H9 (cell line): ENCODE results near the gene TPM3. TPM values are rescaled to one million over a fixed set of nuclear protein-coding genes. Genes with fewer than 3 reads are reported as not detected.

ENCODE experiments used
- DNase-seq: peaks from one replicate; pipeline ENCODE4 v3.0.0-alpha.2; 2017
- H2AFZ ChIP-seq: one replicate; pipeline ENCODE4 v1.6.1; 2013; ENCODE audit warnings: mild to moderate bottlenecking, low read length, control low read depth, moderate library complexity
- H2AK5ac ChIP-seq: 2 replicates; pipeline ENCODE4 v1.6.1; 2013; ENCODE audit warnings: low read length, control low read depth, mixed read lengths; ENCODE audit not compliant: insufficient read length
- H2BK120ac ChIP-seq: one replicate; pipeline ENCODE4 v1.6.1; 2013; ENCODE audit warnings: low read depth, mild to moderate bottlenecking, low read length, control low read depth, inconsistent platforms; ENCODE audit not compliant: poor library complexity, severe bottlenecking
- H2BK12ac ChIP-seq: 2 replicates; pipeline ENCODE4 v1.6.1; 2013; ENCODE audit warnings: low read length, control low read depth, mixed read lengths, low read depth; ENCODE audit not compliant: insufficient read length
- H2BK15ac ChIP-seq: 2 replicates; pipeline ENCODE4 v1.6.1; 2013; ENCODE audit warnings: low read depth, low read length, control low read depth
- H2BK20ac ChIP-seq: one replicate; pipeline ENCODE4 v1.6.1; 2013; ENCODE audit warnings: low read depth, mild to moderate bottlenecking, low read length, control low read depth, inconsistent platforms; ENCODE audit not compliant: poor library complexity, severe bottlenecking
- H2BK5ac ChIP-seq: 2 replicates; pipeline ENCODE4 v1.6.1; 2013; ENCODE audit warnings: low read length, control low read depth, mixed read lengths; ENCODE audit not compliant: insufficient read length
- H3K14ac ChIP-seq: 2 replicates; pipeline ENCODE4 v1.6.1; 2013; ENCODE audit warnings: low read length, control low read depth; ENCODE audit not compliant: insufficient read depth
- H3K18ac ChIP-seq: 2 replicates; pipeline ENCODE4 v1.6.1; 2013; ENCODE audit warnings: low read depth, mild to moderate bottlenecking, mixed read lengths, low read length, control low read depth; ENCODE audit not compliant: insufficient read length
- H3K23ac ChIP-seq: 2 replicates; pipeline ENCODE4 v1.6.1; 2013; ENCODE audit warnings: low read length, control low read depth, mixed read lengths, low read depth; ENCODE audit not compliant: insufficient read length
- H3K23me2 ChIP-seq: 2 replicates; pipeline ENCODE4 v1.6.1; 2013; ENCODE audit warnings: low read depth, mild to moderate bottlenecking, mixed read lengths, low read length, control low read depth; ENCODE audit not compliant: insufficient read length, poor library complexity, severe bottlenecking
- H3K27ac ChIP-seq: 2 replicates; pipeline ENCODE4 v1.5.1; 2013; ENCODE audit warnings: low read length, control low read depth, mixed read lengths, low read depth; ENCODE audit not compliant: insufficient read length
- H3K27me3 ChIP-seq: 2 replicates; pipeline ENCODE4 v1.6.1; 2013; ENCODE audit warnings: low read length, control low read depth, inconsistent platforms; ENCODE audit not compliant: insufficient read depth
- H3K4ac ChIP-seq: 2 replicates; pipeline ENCODE4 v1.6.1; 2013; ENCODE audit warnings: low read depth, mild to moderate bottlenecking, control low read depth, inconsistent platforms, low read length, moderate library complexity
- H3K4me1 ChIP-seq: 2 replicates; pipeline ENCODE4 v1.6.1; 2013; ENCODE audit warnings: low read length, control low read depth, inconsistent platforms; ENCODE audit not compliant: insufficient read depth
- H3K4me2 ChIP-seq: 2 replicates; pipeline ENCODE4 v1.6.1; 2013; ENCODE audit warnings: low read length, control low read depth, mixed read lengths; ENCODE audit not compliant: insufficient read length, insufficient read depth
- H3K56ac ChIP-seq: 2 replicates; pipeline ENCODE4 v1.6.1; 2013; ENCODE audit warnings: low read depth, mild to moderate bottlenecking, mixed read lengths, low read length, control low read depth; ENCODE audit not compliant: insufficient read length
- H3K79me1 ChIP-seq: 2 replicates; pipeline ENCODE4 v1.6.1; 2013; ENCODE audit warnings: low read depth, mild to moderate bottlenecking, moderate library complexity, low read length, control low read depth, inconsistent platforms; ENCODE audit not compliant: insufficient read depth, poor library complexity, severe bottlenecking
- H3K79me2 ChIP-seq: 2 replicates; pipeline ENCODE4 v1.6.1; 2013; ENCODE audit warnings: low read length, control low read depth, inconsistent platforms; ENCODE audit not compliant: insufficient read depth
- H3K9ac ChIP-seq: 2 replicates; pipeline ENCODE4 v1.6.1; 2013; ENCODE audit warnings: low read length, control low read depth, mixed read lengths; ENCODE audit not compliant: insufficient read length; ENCODE audit errors: extremely low read depth
- H3K9me3 ChIP-seq: one replicate; pipeline ENCODE4 v1.6.1; 2013; ENCODE audit warnings: low read depth, low read length, inconsistent platforms; ENCODE audit not compliant: control insufficient read depth
- H3T11ph ChIP-seq: one replicate; pipeline ENCODE4 v1.6.1; 2013; ENCODE audit warnings: mild to moderate bottlenecking, low read length, control low read depth, inconsistent platforms
- H4K20me1 ChIP-seq: one replicate; pipeline ENCODE4 v1.6.1; 2013; ENCODE audit not compliant: control insufficient read depth, insufficient read length, insufficient read depth
- H4K5ac ChIP-seq: 2 replicates; pipeline ENCODE4 v1.6.1; 2013; ENCODE audit warnings: low read depth, mild to moderate bottlenecking, mixed read lengths, low read length, control low read depth; ENCODE audit not compliant: insufficient read length
- H4K8ac ChIP-seq: replicated peaks from 2 replicates; pipeline ENCODE4 v1.6.1; 2013; ENCODE audit warnings: low read length, control low read depth, mixed read lengths, low read depth; ENCODE audit not compliant: insufficient read length
- H4K91ac ChIP-seq: 2 replicates; pipeline ENCODE4 v1.6.1; 2013; ENCODE audit warnings: low read depth, mild to moderate bottlenecking, moderate library complexity, mixed read lengths, low read length, control low read depth; ENCODE audit not compliant: insufficient read length
- H3K27ac Mint-ChIP-seq, 3 experiments: 2 replicates in 2 of 3; 3 replicates in 1 of 3; pipeline ENCODE4 v1.8.0; 2020 to 2021; ENCODE audit warnings: mixed read lengths in 3 of 3, mild to moderate bottlenecking in 1 of 3, moderate library complexity in 1 of 3
- H3K27me3 Mint-ChIP-seq: 2 replicates; pipeline ENCODE4 v1.8.0; 2021; ENCODE audit warnings: low read depth, mild to moderate bottlenecking, moderate library complexity, mixed read lengths
- H3K36me3 Mint-ChIP-seq, 3 experiments: 2 replicates in 2 of 3; 3 replicates in 1 of 3; pipeline ENCODE4 v1.8.0; 2020 to 2021; ENCODE audit warnings: low read depth in 3 of 3, mixed read lengths in 3 of 3; ENCODE audit not compliant: insufficient read depth in 1 of 3
- H3K4me1 Mint-ChIP-seq, 2 experiments: 2 replicates each; pipeline ENCODE4 v1.8.0; 2020; ENCODE audit warnings: mixed read lengths in 2 of 2
- H3K4me3 Mint-ChIP-seq, 2 experiments: 2 replicates in 1 of 2; 3 replicates in 1 of 2; pipeline ENCODE4 v1.8.0; 2020 to 2021; ENCODE audit warnings: mild to moderate bottlenecking in 2 of 2, mixed read lengths in 2 of 2, moderate library complexity in 1 of 2
- H3K9me3 Mint-ChIP-seq, 2 experiments: 2 replicates in 1 of 2; 3 replicates in 1 of 2; pipeline ENCODE4 v1.8.0; 2020; ENCODE audit warnings: mild to moderate bottlenecking in 2 of 2, mixed read lengths in 2 of 2, moderate library complexity in 1 of 2
- CTCF ChIP-seq: fragments of 200-600 bp; sonication (generic); conservative IDR thresholded peaks from 3 replicates; pipeline ENCODE4 v1.8.0; 2021; ENCODE audit warnings: antibody characterized with exemption, mild to moderate bottlenecking
- WGBS: extraction: QIAGEN DNeasy Blood & Tissue Kit; methylation state at CpG from one replicate; pipeline ENCODE4 v1.1.7; 2013; ENCODE audit warnings: missing lambda C conversion rate, low lambda C conversion rate, mixed read lengths; ENCODE audit not compliant: insufficient read length; ENCODE audit errors: extremely low coverage; 5-methylcytosine and 5-hydroxymethylcytosine counted together
- total RNA-seq: library from RNA; stranded (reverse); gene quantifications from 2 replicates; pipeline ENCODE4 v1.2.1, GENCODE V29; 2021

TPM3 gene
- total RNA-seq, 1 experiment from 2014 or later: 508 TPM

- Histone ChIP-seq H3K9me3 (no peaks in the 10 kb centered on the region), H2BK12ac (no peak within 1 kb of the TSS), H2BK5ac (no peak within 1 kb of the TSS), H3K9ac (no peak within 1 kb of the TSS), H3K79me1 (no peaks in the 10 kb centered on the region), H3K14ac (no peak within 1 kb of the TSS), H3K23ac (no peak within 1 kb of the TSS), H4K91ac (no peak within 1 kb of the TSS), H2BK20ac (no peak within 1 kb of the TSS), H2AFZ (no peak within 1 kb of the TSS), H2BK15ac (no peak within 1 kb of the TSS), H4K5ac (no peak within 1 kb of the TSS), H3K4ac (no peak within 1 kb of the TSS), H4K20me1 (no peaks in the 10 kb centered on the region), H2BK120ac (no peak within 1 kb of the TSS), H3K27ac (no peak within 1 kb of the TSS), H3K79me2 (no peaks in the 10 kb centered on the region), H3K18ac (peak within 1 kb of the TSS; percentile 36), H3K56ac (no peak within 1 kb of the TSS), H3T11ph (no peak within 1 kb of the TSS), H3K4me1 (no peaks in the 10 kb centered on the region), H3K4me2 (no peak within 1 kb of the TSS), H3K27me3 (no peaks in the 10 kb centered on the region), H3K23me2 (no peaks in the 10 kb centered on the region), H2AK5ac (no peak within 1 kb of the TSS), H4K8ac (no peak within 1 kb of the TSS)
- peaks cover 12 to 26% of the 10 kb centered on the region in 2 experiments for H3K4me1 Mint-ChIP-seq
- peaks cover 1% of the 10 kb centered on the region; the same call in 1 of the 2 replicates for H3K27me3 Mint-ChIP-seq
- peak within 1 kb of the TSS in 2 of 3 experiments; percentile 45 to 85; a peak in 6 of 7 replicates for H3K27ac Mint-ChIP-seq
- WGBS: no CpG with 5 or more reads among the region's 29 CpGs
- TF ChIP-seq CTCF: no peak
- peaks cover 24 to 40% (median 36%) of the 10 kb centered on the region in 3 experiments; a peak in 6 of 7 replicates for H3K36me3 Mint-ChIP-seq
- peak; percentile 91 for DNase-seq
- H3K9me3 Mint-ChIP-seq: no peaks in the 10 kb centered on the region
- no peak within 1 kb of the TSS for H3K4me3 Mint-ChIP-seq
Observed at GRCh38 chr1:154154534-154155191, 37.2 kb downstream of the TPM3 start, which contains the start of gene NUP210L. TSS of gene NUP210L (minus strand) at chr1:154155073.
